GM23338 (cell line): Measurements from ENCODE around the gene STARD13.

ENCODE experiments used
- CREB1 ChIP-seq: fragments of 250-450 bp; sonication (Bioruptor Pico); IDR thresholded peaks from 2 replicates; pipeline ENCODE4 v1.5.0; 2020; ENCODE audit warnings: low read depth, mild to moderate bottlenecking, moderate library complexity
- EZH2 ChIP-seq: fragments of 200-600 bp; sonication (generic); IDR thresholded peaks from one replicate; pipeline ENCODE4 v1.8.0; 2017; ENCODE audit warnings: antibody characterized with exemption, mild to moderate bottlenecking, low read depth; ENCODE audit not compliant: unreplicated experiment
- EZH2phosphoT487 ChIP-seq: fragments of 200-600 bp; sonication (generic); IDR thresholded peaks from one replicate; pipeline ENCODE4 v1.8.1; 2018; ENCODE audit warnings: antibody characterized with exemption; ENCODE audit not compliant: unreplicated experiment
- JUNB ChIP-seq: IDR thresholded peaks from one replicate; pipeline ENCODE4 v1.6.1; 2016; ENCODE audit warnings: antibody characterized with exemption; ENCODE audit not compliant: unreplicated experiment
- POLR2AphosphoS5 ChIP-seq: IDR thresholded peaks from 2 replicates; pipeline ENCODE4 v1.6.1; 2016; ENCODE audit warnings: antibody characterized with exemption, low read depth
- ZNF114 ChIP-seq: fragments of 250-450 bp; sonication (Bioruptor Pico); IDR thresholded peaks from 2 replicates; pipeline ENCODE4 v1.5.0; 2020; ENCODE audit warnings: mild to moderate bottlenecking, moderate library complexity
- TF ChIP-seq, protein P1 (sequence below), 2 experiments: fragments of 200-600 bp in 1 of 2; sonication (generic) in 1 of 2; conservative IDR thresholded peaks; 2 replicates each; pipeline versions ENCODE4 v1.5.1 to v1.6.1; 2016 to 2017; ENCODE audit warnings: antibody characterized with exemption in 2 of 2, low read depth in 2 of 2, mild to moderate bottlenecking in 2 of 2, moderate library complexity in 1 of 2
- TF ChIP-seq, protein P2 (sequence below): IDR thresholded peaks from one replicate; pipeline ENCODE4 v1.6.1; 2018; ENCODE audit warnings: antibody characterized with exemption; ENCODE audit not compliant: unreplicated experiment

DNA sequence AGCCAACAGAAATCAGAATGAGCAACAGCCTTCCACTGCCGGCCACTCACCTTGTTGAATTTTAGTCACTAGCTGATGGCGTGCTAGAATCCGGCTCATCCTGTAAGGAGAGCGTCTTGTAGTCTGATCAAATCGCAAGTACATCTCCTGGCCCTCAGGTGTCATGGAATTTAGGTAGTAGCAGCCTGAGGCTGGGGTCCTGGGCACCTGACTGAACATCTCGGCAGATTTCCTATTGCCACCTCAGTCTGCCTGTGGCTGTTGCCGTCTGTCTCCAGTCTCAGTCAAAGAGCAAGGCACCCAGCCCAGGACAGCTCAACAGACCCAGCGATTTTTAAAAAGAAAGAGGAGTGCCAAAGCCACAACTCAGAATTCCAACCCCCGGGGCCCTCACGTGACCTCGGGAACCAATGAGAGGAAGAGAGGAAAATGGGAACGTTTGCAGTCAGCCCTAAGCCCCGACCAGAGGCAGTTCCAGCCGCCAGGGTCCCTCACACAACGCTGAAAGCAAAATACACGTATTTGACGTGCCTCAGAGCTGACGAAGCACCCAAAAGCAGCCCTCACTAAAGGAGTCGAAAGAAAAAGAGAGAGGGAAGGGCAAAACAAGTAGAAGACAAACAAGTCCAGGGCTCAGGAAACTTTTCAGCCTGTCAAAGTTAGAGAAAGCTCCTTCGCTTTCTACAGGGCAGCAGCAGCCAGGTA is at the start of gene STARD13:
- TF ChIP-seq, protein P1, sequence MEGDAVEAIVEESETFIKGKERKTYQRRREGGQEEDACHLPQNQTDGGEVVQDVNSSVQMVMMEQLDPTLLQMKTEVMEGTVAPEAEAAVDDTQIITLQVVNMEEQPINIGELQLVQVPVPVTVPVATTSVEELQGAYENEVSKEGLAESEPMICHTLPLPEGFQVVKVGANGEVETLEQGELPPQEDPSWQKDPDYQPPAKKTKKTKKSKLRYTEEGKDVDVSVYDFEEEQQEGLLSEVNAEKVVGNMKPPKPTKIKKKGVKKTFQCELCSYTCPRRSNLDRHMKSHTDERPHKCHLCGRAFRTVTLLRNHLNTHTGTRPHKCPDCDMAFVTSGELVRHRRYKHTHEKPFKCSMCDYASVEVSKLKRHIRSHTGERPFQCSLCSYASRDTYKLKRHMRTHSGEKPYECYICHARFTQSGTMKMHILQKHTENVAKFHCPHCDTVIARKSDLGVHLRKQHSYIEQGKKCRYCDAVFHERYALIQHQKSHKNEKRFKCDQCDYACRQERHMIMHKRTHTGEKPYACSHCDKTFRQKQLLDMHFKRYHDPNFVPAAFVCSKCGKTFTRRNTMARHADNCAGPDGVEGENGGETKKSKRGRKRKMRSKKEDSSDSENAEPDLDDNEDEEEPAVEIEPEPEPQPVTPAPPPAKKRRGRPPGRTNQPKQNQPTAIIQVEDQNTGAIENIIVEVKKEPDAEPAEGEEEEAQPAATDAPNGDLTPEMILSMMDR (conservative IDR thresholded peaks at IDR 0.05; ENCODE audit: low read depth in 2 of 2) = no peak; a peak in 1 of 4 replicates
- TF ChIP-seq, protein P2, sequence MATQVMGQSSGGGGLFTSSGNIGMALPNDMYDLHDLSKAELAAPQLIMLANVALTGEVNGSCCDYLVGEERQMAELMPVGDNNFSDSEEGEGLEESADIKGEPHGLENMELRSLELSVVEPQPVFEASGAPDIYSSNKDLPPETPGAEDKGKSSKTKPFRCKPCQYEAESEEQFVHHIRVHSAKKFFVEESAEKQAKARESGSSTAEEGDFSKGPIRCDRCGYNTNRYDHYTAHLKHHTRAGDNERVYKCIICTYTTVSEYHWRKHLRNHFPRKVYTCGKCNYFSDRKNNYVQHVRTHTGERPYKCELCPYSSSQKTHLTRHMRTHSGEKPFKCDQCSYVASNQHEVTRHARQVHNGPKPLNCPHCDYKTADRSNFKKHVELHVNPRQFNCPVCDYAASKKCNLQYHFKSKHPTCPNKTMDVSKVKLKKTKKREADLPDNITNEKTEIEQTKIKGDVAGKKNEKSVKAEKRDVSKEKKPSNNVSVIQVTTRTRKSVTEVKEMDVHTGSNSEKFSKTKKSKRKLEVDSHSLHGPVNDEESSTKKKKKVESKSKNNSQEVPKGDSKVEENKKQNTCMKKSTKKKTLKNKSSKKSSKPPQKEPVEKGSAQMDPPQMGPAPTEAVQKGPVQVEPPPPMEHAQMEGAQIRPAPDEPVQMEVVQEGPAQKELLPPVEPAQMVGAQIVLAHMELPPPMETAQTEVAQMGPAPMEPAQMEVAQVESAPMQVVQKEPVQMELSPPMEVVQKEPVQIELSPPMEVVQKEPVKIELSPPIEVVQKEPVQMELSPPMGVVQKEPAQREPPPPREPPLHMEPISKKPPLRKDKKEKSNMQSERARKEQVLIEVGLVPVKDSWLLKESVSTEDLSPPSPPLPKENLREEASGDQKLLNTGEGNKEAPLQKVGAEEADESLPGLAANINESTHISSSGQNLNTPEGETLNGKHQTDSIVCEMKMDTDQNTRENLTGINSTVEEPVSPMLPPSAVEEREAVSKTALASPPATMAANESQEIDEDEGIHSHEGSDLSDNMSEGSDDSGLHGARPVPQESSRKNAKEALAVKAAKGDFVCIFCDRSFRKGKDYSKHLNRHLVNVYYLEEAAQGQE = no peak
- TF ChIP-seq POLR2AphosphoS5 (0 out of 2 replicates have a peak, but pooled peaks have one; percentile 43), CREB1 (CRISPR knock-in tag) (no peak), EZH2 (no peak), EZH2phosphoT487 (no peak), ZNF114 (no peak), JUNB (no peak)
